ENCODE measurements around the gene PEX6.
"Not testable (repeated sequence)": the region's sequence is repeated elsewhere in the genome, so short reads cannot be mapped to it uniquely, and the experiment has no call there.

Gene PEX6

DNA sequence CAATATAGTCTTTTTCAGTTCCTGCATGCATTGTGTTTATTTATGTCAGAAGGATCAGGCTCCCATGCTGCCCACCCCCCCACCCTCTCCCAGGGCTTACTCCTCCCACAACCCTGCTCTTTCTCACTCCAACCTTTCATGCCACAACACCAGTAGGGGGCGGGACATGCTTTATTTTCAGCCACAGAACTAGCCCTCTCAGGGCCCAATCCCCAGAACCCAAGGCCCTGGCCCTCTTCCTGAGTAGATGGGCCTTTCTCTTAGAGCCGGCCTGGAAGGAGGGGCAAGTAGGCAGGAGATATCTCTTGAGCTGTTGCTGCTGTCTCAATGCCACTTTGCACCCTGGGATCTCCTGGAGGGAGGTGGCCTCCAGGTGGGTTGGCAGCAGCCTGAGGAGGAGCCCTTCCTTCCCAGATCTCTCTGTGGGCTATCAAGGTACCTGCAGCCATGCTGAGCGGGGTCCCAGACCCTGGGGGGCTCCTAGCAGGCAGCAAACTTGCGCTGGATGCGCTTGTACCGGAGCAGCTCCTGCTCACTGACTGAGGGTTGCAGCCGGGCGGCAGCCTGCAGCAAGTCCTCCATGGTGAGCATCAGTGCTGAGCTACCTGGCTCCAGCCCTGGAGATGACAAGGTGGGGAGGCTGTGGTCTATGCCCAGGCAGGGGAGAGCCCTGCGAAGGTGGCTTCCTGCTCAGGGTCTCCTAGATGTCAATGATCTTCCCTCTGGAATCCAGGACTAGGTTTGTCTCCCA, 15.0 kb downstream of the PEX6 start:
- no peak for DNase-seq (ENCODE audit: low read depth)

DNA sequence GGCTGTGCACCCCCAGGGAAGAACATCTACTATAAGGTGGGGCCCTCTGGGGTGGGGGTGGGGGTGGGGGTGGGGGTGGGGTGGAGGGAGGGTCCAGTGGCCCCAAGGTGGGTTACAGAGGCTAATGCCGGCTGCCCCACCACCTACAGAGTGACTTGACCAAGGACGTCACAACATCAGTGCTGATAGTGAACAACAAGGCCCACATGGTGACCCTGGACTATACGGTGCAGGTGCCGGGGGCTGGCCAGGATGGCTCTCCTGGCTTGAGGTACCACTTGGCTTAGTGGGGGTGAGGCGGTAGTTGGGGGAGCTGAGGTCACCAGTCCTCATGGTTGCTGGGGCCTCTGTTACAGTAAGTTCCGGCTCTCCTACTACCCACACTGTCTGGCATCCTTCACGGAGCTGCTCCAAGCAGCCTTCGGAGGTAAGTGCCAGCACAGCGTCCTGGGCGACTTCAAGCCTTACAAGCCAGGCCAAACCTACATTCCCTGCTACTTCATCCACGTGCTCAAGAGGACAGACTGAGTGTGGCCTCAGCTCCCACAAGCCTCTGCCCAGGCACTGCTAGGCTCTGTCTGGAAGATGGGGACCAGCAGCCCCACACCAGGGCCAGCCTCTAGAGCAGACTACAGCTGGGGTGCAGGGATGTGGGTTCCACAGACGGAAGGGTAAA, 15.7 kb downstream of the PEX6 start:
- no peak for DNase-seq (ENCODE audit: low read depth)

DNA sequence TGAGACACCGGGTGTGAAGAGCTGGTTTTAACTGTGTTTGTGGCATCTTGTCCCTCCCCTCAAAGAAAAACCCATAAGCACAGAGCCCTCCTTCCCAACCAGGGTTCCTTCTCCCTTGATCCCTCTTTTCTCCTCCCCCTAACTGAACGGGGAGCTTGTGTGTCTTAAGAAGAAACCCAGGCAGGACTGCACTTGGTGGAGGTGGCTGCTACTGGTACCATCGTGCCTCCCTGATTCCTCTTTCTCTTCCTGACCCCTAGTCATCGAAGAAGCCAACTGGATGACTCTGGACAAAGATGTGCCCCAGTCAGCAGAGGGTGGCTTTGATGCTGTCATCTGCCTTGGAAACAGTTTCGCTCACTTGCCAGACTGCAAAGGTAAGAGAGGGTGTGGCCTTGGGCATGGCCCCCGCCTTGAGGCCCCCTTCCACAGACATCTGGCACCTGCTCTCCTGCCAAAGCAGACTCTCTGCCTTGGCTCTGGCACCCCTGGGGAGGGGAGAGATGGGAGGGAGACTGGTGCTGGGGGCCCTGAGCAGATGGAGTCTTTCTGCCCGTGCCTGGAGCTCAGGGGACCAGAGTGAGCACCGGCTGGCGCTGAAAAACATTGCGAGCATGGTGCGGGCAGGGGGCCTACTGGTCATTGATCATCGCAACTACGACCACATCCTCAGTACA, 16.3 kb downstream of the PEX6 start:
- DNase-seq (ENCODE audit: low read depth), result no peak

DNA sequence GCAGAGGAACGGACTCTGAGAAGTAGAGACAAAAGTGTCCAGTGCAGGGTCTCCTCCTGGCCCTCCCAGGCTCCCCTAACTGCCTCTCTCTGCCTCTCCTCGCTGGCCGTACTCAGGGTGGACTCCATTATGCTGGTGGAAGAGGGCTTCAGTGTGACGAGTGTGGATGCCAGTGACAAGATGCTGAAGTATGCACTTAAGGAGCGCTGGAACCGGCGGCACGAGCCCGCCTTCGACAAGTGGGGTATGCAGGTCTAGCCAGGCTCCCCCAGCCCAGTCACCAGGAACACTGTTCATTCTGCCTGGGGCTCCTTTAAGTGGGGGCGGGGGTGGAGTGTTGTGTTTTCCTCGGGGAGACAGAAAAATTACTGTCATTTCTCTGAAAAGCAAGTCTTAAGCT, 16.9 kb downstream of the PEX6 start:
- no peak for DNase-seq (ENCODE audit: low read depth)

DNA sequence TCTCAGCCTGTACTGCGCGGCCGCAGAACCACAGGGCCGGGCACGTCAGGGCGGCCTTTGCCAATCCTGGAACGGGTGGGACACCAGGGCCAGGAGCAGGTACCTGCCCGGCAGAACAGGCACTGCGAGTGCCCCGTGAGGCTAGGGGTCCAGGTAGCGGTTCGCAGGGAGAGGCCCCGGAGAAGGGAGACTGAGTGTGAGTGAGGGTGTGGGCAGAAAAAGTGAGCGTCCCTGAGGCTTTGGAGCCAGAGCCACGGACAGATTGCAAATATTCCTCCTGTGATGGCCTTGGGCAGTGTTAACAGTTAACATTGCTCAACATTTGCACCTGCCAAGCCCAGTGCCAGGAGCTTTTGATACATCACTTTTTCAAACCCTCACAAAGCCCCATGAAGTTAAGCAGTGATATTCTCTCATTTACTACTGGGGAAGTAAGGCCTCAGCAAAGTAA, 17.9 kb downstream of the PEX6 start:
- DNase-seq (ENCODE audit: low read depth), result no peak

DNA sequence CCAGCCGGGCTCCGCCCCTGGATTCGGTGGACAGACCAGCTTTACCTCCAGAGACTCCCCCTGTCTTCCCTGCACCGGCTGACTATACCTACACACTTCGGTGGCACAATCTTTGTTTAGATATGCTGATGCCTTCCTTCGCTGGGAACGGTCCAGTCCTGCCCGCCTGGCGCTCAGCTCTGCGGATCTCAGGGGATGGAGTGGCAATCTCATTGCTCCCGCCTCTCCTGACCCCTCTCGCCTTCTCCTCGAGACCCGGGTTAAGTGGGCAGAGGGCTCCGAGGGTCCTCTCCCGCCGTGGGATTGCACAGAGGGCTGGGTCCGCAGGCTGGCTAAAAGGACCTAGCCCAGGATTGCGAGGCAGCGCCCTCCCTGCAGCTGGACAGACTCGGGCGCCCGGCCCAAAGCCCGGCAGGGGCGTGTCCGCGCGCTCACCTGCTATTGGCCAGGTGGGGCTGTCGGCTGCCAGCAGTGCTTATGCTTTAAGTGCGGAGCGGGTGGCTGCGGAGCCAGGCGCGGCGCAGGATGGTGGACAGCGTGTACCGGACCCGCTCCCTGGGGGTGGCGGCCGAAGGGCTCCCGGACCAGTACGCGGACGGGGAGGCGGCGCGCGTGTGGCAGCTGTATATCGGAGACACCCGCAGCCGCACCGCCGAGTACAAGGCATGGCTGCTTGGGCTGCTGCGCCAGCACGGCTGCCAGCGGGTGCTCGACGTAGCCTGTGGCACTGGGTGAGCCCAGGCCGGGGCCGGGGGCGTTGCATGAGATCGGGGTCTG, 18.6 kb downstream of the PEX6 start, which contains the start of gene GNMT:
GNMT (plus strand) TSS at position 512 of the 777 bp plus-strand sequence; CDS start at position 526, 14 bp downstream.
- DNase-seq (ENCODE audit: low read depth), result no peak

DNA sequence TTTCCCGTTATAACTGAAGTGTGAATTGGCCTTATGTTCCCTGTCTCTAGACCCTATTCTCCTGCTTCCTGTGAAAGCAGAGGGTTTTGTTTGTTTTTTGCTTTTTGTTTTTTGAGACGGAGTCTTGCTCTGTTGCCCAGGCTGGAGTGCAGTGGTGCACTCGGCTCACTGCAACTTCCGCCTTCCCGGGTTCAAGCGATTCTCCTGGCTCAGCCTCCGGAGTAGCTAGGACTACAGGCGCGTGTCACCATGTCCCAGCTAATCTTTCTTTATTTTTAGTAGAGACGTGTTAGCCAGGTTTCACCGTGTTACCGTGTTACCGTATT, 19.1 kb downstream of the PEX6 start:
- no peak for DNase-seq (ENCODE audit: low read depth)

DNA sequence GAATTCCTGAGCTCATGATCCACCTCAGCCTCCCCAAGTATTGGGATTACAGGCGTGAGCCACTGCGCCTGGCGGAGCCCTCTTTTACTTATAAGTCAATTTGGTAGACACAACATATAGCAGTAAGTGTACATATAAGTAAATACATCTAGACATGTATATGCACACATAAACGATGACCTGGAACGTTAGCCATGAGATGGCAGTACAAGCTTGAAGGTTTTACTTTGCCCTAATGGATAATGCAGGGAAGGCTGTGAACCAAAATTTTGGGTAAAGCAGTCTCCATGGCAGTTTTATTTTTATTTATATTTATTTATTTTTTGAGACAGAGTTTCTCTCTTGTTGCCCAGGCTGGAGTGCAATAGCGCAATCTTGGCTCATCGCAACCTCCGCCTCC, 20.9 kb downstream of the PEX6 start:
- DNase-seq (ENCODE audit: low read depth), result no peak

DNA sequence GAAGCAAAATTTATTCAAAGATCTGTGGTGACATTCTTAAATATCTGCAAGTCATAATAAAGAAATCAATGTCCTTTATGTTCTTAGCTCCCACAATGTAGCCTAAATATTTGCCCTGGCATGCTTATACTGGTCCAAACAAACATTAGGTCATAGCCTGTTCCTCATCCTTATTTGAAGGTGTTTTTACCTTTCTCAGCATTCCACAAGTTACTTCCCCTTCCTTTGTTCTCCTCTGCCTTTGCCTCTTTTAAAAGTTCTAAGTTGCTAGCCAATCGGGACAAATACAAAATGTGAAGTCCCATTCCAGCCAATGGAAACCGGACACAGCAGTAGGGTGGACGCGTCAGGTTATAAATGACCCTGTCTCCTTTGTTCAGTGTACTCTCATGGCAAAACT, 24.6 kb downstream of the PEX6 start:
- not testable (repeated sequence) for DNase-seq (ENCODE audit: low read depth)

DNA sequence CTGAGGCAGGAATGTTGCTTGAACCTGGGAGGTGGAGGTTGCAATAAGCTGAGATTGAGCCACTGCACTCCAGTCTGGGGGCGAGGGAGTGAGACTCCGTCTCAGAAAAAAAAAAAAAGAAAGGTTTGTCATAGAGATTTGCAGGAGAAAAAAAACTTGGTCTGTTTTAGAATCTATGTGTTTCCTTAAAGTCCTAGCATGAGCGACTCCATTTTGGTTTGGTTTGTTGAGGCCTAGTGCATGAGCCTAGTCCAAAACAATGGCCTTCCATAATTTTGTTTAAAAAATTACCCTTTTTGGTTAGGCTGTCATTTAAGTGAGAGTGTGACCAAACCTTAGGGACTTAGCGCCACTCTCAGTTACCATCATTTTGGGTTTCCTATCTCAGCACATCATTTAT, 26.6 kb downstream of the PEX6 start:
- no peak for DNase-seq (ENCODE audit: low read depth)

DNA sequence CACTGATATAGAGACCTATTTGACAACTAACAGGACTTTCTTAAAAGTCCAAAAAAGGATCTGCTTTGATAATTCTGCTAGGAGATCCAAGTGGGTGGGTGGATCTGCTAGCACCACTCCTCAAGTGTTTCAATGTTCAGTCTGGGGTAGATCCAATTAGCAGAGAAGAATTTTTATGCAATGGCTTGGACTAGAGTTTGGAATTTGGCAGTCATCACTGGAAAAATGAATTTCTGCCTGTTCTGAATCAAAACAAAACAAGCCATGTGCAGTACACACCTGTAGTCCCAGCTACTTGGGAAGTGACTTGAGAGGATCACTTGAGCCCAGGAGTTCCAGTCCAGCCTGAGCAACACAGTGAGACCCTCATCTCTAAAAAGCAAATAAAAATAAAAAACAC, 31.0 kb downstream of the PEX6 start:
- no peak for DNase-seq (ENCODE audit: low read depth)

DNA sequence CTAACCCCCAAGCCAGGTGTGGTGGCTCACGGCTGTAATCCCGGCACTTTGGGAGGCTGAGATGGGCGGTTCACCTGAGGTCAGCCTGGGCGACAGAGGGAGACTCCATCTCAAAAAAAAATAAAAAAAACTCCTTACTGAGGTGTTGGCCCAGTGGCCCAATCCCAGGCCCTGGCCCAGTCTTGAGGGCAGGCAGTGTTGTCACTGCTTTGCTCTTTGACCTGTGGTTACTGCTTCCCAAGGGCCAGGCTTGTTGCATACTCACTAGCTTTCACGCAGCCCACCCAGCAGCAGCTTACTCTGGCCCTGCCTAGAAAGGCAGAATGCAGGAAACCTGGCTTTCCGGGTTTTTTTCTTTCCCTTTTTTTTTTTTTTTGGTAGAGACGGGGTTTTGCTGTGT, 36.5 kb downstream of the PEX6 start:
- DNase-seq (ENCODE audit: low read depth), result no peak

DNA sequence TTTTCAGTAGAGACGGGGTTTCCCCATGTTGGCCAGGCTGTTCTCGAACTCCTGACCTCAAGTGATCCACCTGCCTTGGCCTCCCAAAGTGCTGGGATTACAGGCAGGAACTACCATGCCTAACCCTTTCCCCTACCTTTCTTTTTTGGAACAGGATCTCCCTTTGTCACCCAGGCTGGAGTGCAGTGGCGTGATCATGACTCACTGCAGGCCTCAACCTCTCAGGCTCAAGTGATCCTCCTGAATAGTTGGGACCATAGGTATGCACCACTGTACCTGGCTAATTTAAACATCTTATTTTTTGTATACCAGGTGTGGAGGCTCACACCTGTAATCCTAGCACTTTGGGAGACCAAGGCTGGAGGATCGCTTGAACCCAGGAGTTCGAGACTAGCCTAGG, 37.6 kb downstream of the PEX6 start:
- not testable (repeated sequence) for DNase-seq (ENCODE audit: low read depth)

DNA sequence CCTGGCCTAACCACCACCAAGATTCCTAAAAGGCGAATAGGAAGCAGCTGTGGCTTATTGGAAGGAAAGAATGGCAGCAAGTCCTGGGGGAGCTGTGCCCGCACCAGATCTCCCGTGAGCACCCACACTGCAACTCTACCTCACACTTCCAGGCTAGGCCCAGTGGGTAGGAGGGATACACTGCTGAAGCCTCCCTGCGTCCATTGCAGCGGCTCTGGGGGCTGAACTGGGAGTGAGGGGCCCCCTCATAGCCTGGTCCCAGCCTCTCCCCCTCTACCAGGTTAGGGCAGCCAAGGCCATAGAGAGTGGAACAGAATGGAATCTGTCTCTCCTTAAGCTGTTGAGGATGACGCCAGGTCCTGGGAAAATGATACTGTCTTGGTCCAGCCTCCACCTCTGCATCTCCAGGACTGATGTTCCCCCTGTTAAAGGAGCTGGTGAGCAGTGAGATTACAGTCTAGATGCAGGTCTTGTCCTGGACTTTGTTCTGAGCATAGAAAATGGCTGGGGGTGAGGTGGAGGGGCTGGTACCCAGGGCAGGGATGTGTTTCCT, 38.4 kb downstream of the PEX6 start:
- DNase-seq (ENCODE audit: low read depth), result no peak

DNA sequence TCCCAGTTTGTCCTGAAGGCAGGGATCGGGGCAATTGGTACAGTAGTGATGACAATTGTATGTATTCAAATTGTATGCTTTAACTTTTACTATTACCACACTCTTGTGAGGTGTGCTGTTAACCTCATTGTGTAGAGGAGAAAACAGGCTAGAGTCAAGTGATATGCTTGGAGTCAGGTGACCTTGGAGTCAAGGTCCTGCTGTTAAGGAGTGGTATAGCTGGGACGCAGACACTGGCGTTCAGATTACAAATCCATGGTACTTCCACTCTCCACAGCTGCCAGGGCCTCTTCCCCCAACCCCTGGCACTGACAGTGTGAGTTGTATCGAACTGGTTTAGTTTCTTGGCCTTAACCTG, 39.2 kb downstream of the PEX6 start:
- DNase-seq (ENCODE audit: low read depth), result no peak

DNA sequence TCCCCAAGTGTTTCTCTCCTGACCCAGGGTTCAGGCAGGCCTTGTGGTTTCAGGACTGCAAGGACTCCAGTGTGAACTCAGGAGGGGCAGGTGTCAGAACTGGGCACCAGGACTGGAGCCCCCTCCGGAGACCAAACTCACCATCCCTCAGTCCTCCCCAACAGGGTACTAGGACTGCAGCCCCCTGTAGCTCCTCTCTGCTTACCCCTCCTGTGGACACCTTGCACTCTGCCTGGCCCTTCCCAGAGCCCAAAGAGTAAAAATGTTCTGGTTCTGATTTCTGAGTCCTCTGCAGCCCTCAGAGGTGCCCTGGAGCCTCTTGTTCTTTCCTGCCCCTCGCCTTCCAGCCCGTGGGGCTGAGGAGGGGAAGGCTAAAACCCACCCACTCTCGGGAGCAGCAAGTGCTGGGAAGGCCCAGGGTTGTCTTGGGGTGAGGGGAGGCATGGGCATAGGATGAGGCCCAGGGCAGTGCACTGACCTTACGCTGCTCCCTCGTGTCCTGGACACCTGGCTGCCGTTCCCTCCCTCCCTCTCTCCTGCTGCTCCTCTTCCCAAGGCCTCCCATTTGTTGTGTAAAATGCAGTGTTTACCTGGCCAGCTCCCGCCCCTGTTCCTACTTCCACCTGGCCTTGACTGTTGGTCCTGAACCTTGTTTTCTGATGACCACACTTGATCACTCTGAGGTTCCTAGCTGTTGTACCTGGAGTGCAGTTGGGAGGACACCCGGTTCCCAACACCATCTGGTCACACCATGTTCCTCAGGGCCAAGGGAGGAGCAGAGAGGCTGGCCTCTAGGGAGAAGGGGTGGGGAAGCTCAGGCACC, 39.8 kb downstream of the PEX6 start:
- no peak for DNase-seq (ENCODE audit: low read depth)

DNA sequence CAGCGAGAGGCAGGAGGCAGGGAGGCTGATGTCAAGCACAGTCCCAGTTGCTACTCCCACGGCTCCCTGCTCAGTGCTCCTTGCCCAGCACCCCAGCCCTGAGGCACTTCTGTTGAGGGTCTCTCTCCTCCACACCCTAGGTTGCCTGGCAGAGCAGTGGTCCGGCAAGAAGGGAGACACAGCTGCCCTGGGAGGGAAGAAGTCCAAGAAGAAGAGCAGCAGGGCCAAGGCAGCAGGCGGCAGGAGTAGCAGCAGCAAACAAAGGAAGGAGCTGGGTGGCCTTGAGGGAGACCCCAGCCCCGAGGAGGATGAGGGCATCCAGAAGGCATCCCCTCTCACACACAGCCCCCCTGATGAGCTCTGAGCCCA, 40.6 kb downstream of the PEX6 start:
- DNase-seq (ENCODE audit: low read depth), result no peak

DNA sequence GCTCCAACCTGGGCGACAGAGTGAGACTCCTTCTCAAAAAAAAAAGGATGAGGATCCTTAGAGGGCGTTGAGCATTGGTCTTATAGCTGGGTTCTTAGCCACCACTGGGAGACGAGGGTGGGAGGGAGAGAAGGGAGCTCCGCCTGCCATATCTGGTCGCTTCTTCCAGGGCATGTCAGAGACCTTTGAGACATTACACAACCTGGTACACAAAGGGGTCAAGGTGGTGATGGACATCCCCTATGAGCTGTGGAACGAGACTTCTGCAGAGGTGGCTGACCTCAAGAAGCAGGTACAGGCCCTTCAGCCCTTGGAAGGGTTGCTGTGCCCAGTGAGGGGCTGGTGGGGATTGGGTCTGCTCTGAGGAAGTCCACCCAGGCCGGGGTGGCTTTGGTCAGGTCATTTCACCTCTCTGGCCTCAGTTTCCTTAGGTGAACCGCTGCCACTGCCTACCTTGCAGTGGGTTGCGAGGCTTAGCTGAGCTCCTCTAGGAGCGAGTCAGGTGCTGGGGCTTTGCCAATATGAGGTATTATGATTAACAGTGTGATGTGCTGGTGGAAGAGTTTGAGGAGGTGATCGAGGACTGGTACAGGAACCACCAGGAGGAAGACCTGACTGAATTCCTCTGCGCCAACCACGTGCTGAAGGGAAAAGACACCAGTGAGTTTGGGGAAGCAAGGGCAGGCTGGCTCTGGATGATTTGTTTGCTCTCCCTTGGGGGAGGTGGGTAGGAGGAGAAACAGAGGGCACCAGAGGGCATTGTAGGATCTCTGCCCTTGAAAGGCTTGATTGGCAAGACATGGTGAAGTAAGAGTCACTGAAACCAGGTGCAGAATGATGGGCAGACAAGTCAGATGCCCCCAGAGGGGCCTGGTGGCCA, 41.2 kb downstream of the PEX6 start:
- DNase-seq (ENCODE audit: low read depth), result no peak

DNA sequence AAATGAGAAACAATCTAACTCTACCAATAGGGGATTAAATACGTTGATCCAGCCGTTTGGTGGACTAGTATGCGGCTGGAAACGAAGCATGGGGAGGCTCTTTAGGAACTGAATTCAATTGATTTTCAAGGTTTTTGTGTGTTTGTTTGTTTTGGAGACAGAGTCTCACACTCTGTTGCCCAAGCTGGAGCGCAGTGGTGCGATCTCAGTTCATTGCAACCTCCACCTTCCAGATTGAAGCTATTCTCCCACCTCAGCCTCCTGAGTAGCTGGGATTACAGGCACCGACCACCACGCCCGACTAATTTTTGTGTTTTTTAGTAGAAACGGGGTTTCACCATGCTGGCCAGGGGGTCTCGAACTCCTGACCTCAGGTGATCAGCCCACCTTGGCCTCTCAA, 42.6 kb downstream of the PEX6 start:
- DNase-seq (ENCODE audit: low read depth), result no peak

DNA sequence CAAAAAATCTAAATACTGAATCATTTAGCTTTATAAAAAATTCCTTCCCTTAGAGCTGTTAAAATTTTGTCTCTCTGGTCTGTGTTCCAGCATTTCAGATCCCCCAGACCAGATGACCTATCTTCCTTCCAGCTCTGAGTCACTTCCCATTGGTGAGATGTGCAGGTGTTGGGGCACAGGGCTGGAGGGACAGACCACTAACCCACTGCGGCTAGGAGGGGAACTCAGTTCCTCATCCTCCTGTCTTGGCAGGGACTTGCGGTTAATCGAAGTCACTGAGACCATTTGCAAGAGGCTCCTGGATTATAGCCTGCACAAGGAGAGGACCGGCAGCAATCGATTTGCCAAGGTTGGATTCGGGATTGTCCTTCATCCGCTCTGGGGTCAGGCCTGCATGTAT, 43.7 kb downstream of the PEX6 start:
- no peak for DNase-seq (ENCODE audit: low read depth)

Data from fibroblast of gingiva (primary cell).